NCI-H345 (cell line): Measurements from ENCODE around the gene UTS2B.

ENCODE experiments used
- DNase-seq: peaks from one replicate; lab custom pipeline; 2025; lab: John Stamatoyannopoulos, UW

Gene UTS2B

DNA sequence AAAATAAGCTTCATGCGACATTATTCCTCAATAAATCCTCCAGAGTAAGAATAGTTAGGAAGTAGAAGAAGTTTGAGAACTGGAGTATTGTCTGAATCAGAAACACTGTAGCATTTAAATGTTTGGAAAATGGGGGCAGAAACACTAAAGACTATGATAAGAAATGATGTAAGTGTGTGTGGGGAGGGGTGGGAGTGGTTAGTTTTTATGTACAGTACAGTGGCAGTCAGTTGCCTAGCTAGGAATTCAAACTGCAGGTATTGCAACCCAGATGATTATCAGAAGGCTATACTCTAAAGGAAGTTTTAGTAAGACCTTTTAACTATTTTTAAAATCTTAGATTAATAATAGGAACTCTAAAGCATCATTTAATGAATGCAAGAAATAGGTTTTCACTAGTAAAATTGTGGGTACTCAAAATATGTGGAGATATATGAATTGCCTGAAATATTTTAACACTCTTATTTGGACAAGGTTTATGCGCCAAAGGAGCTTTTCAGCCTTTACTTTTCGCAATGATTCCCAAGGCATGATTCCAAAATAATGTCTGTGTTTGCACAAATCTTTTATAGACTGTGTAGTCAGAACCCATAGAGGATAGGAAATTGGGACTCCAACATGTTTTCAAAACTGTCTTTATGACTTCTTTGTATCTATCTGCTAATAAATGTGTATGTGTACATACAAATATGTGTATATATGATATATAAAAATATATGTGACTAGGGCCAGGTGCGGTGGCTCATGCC, 9.1 kb downstream of the UTS2B start:
- no peak for DNase-seq

DNA sequence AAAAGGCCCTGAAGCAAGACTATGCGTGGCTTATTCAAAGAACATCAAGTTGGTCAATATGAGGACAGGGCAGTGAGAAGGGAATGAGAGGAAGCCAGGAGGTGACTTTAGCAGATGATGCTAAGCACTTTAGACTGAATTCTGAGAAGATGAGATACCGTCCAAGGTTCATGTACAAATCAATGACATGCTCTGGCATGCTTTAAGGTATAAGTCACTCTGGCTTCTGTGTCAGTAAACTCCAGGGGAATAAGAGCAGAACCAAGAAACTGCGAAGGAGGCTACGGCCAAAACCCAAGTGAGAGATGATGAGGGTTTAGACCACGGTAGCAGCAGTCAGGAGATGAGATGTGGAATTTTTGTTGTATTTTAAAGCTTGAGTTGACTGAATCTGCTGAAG, 10.0 kb downstream of the UTS2B start:
- no peak for DNase-seq

DNA sequence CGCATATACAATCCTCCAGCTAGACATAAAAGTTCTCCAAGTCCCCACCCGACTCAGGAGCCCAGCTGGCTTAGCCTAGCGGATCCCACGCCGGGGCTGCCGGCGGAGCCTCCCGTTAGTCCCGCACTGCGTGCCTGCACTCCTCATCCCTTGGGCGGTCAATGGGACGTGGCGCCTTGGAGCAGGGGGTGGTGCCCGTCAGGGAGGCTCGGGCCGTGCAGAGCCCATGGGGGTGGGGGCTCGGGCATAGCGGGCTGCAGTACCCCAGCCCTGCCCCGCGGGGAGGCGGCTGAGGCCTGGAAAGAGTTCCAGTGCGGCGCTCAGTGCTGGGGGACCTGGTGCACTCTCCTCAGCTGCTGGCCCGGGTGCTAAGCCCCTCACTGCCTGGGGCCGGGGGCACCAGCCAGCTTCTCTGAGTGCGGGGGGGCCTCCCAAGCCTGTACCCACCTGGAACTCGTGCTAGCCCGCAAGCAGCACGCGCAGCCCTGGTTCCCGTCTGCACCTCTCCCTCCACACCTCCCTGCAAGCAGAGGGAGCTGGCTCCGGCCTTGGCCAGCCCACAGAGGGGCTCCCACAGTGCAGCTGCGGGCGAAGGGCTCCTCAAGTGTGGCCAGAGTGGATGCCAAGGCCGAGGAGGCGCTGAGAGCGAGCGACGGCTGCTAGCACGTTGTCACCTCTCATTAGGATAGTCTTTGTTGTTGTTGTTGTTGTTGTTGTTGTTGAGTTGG, 13.3 kb downstream of the UTS2B start:
- no peak for DNase-seq

DNA sequence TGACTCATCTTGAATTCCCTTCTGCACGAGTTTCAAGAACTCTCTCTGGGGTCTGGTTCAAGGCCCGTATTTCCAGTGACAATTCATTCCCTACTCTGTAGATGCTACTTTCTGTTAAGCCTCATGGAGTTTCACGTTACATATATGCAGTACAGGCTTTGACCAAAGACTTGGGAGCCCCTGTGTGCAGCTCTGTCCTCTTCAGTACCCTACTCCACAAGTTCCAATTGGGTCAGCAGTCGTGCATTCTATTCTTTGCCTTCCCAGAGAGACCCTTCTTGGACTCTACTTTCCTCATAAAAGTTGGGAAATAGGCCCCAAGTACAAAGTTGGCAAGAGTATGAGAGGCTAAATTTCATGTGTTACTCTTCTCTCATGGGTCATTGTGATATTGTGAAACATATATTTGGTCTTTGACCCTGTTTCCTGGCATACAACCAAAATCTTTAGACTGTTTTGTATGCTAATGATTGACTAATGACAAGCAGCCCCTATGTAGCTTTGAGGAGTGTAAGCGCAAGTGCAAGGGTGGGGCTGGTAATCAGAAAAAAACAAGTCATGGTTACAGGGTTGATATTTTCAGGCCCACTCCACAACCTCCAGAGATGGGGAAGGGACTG, 16.1 kb downstream of the UTS2B start:
- DNase-seq, result no peak

DNA sequence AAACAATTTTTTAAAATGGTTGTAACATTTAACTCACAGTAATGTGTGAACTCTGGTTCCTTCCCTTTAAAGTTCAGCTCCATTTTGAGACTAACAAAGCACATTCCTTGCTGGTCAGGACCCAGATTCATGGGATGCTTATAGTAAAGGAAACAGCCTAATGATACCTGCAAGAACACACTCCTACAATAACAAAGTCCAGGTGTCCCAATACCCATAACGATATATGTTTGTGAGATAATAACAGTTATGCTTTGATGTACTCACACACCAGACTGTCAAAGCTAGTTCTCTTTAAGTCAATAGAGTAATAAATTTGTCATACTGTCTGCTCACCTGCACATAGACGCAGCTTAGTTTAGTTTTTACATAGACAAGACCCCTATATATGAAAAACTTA, 17.0 kb downstream of the UTS2B start:
- no peak for DNase-seq

DNA sequence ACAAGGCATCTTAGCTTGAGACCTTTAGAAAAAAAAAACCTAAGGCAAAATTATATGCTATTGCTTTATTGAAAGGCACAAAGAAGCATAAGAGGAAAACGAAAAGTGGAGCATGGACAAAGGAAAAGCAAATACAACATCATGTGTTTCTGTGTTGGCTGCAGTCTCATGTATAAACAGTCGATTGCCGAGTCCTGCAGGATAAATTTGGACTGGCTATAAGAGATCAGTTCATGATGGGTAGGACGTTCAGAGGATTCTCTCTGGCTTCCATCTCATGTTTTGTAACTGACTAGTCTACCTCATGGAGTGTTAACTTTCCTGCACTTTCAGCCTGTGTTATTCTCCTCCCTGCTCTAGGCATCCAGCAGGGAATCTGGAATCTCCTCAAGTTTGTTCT, 23.0 kb downstream of the UTS2B start:
- no peak for DNase-seq

DNA sequence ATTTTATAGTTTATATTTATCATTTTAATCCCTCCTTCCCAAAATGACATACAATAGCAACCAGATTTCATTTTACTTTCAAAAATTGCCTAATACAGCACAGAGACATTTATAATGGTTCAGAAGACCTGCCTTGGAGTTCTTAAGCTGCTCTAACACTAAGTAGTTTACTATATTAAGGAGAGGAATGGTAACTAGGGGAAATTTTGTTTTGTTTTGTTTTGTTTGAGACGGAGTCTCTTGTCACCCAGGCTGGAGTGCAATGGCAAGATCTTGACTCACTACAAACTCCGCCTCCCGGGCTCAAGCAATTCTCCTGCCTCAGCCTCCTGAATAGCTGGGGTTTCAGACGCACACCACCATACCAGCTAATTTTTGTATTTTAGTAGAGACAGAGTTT, 23.9 kb downstream of the UTS2B start:
- no peak for DNase-seq

DNA sequence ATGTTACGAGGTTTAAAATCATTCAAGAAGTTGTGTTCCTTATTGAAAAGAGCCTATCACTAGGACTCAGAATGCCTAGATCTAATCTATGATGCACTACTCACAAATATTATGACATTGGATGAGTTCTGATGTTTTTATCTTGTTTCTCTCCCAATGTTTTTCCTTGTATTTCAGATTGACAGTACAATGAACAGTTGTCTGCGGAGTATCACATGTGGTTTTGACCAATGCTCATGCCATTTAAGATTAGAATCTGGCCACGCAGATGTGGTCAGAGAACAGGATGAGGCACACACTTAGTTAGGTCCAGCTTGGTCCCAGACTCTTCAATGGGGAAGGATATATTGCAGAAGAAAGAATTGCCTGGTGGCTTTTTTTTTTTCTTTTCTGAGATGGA, 26.7 kb downstream of the UTS2B start:
- DNase-seq, result no peak

DNA sequence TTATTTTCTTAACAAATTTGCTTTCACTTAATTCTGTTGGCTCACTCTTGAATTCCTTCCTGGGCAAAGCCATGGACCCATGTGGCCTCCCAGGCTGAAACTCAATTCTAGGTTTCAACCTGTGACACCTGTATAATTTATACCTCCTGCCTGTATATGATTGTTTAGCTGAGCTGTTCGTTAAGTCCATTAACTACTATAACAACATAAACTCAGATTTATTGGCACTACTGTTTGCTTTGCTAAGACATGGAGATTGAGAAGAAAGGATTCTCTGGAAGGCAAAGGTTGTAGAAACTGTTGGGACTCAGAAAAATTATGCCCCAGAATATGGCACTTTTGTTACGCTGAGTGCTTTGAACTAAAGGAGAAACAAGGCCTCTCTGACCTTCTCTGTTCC, 27.9 kb downstream of the UTS2B start:
- DNase-seq, result no peak

DNA sequence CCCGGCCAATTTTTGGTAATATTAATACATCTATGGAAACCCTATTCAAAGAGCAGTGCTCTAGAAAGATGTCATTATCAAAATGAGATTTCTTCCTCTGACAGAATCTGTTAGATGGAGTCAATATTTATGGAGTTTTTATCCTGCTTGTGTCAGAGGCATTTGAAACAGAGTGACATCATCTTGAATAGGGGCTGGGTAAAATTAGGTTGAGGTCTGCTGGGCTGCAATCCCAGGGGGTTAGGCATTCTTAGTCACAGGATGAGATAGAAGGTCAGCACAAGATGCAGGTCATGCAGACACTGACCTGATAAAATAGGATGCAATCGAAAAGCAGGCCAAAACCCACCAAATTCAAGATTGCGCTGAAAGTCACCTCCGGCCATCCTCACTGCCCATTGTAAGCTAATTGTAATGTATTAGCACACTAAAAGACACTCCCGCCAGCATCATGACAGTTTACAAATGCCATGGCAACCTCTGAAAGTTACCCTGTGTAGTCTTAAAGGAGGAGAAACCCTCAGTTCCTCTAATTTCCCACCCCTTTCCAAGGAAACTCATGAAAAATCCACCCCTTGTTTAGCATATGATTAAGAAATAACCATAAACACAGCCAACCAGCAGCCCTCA, 28.4 kb downstream of the UTS2B start:
- no peak for DNase-seq

DNA sequence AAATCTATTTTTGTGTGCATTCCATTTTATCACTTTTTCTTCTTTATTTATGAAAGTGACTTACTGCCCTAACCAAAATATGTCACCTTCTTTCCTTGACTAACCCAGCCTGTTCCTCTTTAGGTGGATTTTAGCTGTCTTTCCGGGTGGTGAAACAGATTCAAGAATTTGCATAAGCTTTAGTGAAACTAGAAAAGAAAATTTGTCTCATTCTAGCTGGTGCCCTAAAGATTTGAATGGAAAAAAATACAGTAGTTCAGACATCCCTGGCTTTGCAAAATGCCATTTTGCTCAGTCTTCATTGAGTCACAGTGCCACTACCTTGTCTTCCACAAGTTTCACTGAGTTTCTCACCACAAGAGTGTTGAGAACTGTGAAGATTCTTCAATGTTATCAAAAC, 29.3 kb downstream of the UTS2B start:
- DNase-seq, result no peak

DNA sequence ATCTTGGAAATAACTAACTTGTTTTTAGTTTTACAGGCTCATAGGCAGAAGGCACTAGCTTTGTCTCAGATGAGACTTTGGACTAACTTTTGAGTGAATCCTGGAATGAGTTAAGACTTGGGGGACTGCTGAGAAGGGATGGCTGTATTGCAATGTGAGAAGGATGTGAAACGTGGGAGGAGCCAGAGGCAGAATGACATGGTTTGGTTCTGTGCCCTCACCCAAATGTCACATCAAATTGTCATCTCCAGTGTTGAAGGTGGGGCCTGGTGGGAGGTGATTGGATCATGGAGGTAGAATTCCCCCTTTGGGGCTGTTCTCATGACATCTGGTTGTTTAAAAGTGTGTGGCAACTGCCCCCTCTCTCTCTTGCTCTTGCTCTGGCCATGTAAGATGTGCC, 29.9 kb downstream of the UTS2B start:
- DNase-seq, result no peak

DNA sequence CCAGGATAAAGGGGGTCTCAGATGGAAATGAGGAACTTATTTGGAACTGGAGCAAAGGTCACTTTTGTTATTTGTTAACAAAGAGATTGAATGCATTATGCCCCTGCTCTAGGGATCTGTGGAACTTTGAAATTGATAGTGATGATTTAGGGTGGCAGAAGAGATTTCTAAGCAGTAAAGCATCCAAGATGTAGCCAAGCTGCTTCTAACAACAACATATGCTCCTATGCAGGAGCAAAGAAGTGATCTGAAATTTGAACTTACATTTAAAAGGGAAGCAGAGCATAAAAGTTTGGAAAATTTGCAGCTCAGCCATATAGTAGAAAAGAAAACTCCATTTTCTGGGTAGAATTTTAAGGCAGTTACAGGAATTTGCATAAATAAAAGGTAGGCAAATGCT, 31.5 kb downstream of the UTS2B start:
- DNase-seq, result no peak

DNA sequence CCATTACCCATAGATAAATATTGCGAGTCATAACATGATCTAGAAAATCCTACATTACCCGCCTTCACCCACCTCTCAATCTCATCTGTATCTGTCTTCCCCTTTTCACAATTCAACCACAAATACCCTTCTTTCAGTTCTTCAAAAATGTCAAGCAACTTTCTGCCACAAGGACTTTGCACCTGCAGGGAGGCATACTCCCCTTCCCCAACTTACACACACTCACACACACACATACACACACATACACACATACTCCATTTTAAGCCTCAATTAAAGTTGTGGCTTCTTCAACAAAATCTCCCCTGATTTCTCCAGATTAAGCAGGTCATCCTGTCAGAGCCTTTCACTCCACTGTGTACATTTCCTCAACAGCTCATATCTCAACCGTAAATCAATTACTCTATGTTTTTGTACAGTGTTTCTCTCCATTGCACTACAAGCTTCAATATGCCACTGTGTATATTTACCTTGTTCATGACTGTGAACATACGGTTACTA, 34.2 kb downstream of the UTS2B start:
- no peak for DNase-seq

DNA sequence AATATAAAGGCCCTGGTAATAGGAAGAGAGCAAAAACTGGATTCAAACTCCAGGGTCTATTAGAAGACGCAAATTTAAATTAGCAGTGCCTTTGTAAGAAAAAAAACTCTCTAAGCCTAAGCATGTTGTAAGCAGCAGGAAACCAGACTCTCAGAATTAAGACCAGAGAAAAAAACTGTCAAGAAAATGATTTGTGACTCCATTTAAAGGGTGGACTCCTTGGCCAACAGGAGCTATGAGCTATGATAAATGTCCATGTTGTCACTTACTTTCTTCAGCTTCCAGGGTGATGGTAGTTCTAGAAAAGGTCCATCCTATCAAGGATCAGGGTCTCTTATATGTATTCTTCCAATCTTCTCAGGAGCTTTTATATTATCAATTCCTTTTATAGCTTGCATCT, 36.0 kb downstream of the UTS2B start:
- no peak for DNase-seq

DNA sequence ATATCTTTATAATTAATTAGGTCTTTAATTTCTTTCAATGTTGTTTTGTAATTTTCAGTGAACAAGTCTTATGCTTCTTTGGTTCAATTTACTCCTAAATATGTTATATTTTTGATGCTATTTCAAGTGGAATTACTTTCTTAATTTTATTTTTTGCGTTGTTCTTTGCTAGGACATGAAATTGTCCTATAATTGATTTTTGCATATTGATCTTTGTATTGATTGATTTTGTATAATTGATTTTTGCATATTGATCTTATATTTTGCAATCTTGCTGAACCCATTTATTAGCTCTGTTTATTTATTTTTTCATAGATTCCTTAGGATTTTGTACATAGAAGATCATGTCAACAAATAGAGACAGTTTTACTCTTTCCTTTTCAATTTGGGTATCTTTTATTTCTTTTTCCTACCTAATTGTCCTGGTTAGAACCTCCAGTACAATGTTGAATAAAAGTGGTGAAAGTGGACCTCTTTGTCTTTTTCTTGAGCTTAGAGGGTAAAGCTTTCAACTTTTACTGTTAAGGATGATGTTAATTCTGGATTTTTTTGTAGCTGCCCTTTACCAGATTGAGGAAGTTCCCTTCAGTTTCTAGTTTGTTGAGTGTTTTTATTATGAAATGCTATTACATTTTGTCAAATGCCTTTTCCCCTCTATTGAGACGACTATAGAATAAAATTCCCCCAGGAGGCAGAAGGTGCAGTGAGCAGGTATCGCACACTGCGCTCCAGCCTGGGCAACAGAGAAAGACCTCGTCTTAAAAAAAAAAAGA, 37.9 kb downstream of the UTS2B start:
- no peak for DNase-seq

DNA sequence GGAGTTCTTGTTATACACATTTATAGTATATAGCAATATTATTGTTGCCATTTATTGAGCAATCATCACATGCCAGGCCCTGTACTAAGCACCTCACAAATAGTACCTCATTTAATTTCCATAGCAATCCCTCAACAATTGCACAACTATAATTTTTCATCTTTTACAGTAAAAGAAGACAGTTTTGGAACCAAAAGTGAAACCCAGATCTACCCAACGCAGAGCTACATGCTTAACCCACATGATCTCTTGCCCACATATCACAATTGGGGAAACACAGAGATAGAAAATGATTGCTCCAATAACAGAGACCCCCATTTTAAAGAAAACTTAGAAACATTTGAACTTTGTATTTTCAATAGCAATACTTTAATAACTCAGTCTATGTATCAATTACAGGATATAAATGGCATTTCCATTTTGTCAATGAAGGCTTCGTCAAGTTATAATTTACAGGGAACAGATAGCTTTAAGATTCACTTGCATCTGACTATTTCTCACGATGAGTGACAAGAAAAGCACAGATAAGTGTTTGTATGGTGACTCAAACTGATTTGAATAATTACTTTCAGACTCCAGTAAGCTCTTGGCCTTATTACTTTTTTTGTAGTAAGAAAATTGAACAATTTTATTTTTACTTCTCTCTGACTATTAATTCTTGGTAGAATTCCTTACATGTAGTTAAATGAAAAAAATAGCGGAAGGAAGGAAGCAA, 39.9 kb downstream of the UTS2B start:
- DNase-seq, result no peak

DNA sequence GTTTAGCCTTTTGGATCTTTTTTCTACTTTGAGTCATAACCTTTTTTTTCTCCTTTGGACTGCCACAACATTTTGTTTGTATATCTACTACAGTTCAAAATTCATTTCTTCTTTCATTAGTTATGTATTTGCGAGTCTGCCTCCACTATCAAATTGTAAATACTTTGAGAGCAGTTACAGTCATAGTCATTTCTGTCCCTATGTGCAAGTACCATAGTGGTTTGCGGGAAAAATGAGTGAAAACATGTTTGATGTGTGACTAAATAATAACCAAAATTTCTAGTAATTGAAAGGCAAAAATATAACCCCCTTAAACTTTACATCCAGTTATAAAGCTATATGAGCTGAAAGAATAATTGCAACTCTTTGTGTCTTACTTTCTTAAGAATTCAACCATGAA, 46.9 kb downstream of the UTS2B start:
- no peak for DNase-seq

DNA sequence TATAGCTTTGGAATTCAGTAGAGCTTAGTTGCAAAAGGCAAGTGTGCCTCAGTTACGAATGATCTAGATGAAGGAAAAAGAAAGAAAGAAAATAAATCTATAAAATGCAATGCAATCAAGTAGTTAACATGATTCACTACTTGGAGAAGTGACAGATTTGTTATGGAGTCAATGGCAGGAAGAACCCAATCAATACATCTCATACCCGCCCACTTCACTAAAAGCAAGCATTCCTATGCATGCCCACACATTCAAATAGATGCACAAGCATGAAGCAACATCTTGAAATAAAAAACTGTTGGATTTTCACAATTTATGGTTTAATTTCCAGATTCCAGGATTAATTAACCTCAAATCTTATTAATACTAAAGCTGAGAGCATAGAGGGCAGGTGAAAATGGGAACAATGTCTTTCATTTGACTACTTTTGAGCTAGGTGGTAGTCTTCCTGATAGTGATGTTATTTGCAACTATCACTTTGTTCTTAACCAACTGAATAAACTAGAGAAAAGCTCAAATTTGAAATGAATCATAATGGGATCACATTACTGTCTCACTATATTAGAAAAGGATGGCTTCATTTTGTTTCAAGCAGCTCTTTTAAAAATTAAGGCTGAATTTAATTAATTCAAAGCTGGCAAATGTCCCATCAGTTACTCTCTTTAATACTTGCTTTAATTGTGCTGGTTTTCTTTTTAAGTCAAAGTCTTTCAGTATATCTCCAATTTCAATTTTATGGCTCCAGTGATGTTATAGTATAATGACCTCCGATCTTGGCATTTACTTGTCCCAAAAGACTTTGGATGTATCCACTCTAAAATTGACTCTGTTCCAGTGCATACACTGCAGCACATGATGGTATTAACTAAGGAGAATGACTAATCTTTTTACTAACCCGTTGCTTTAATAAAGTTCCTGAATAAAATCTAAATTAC, 47.8 kb downstream of the UTS2B start:
- DNase-seq, result no peak

DNA sequence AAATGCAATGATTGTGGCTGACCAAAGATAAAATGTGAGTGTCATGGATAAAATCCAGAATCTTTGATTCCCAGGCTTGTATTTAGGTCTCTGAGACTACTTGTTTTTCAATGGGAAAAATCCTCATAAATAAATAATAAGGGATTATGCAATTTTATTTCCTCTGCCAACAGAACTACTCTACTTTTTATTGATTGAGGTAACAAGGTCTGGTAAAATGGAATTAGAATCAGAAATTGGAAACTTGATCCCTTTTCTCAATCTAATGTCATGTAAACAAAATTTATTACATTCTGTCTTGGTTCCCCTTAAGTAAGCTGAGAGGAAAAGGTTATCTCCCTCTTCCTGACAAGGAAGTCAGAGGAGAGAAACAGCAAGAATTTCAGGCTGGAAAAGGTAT, 49.4 kb downstream of the UTS2B start:
- DNase-seq, result no peak
